Endothelial cell of umbilical vein (primary cell): ENCODE results near the gene IL3. TPM values are rescaled to one million over a fixed set of nuclear protein-coding genes. Genes with fewer than 3 reads are reported as not detected.

Source experiments
- BruUV-seq: library from RNA; stranded (reverse); fragments of 400-500 nt; replicated peaks from 2 replicates; lab custom pipeline; 2021; lab: Mats Ljungman, UMichigan
- CTCF ChIA-PET: fragments of 300-600, 350-600 bp; sonication (Branson Sonifier 250); formaldehyde crosslinking; loops from one replicate; lab custom pipeline; 2021; ENCODE audit warnings: antibody characterized with exemption, inconsistent platforms; lab: Charles Lee
- POLR2A ChIA-PET: fragments of 300-600, 350-600 bp; sonication (Branson Sonifier 250); formaldehyde crosslinking; loops from one replicate; lab custom pipeline; 2021; ENCODE audit warnings: antibody characterized with exemption, inconsistent platforms; lab: Charles Lee
- DNase-seq: peaks from one replicate; pipeline ENCODE4 v3.0.0-alpha.2; 2011; ENCODE audit warnings: low read depth, low spot score
- FAIRE-seq: peaks from 2 replicates; lab custom pipeline; 2011; peaks lifted over from hg19 to GRCh38; lab: Jason Lieb, UNC
- H2AFZ ChIP-seq: 2 replicates; pipeline ENCODE4 v1.6.0; 2012; ENCODE audit warnings: low read depth, low read length, control low read depth, inconsistent platforms
- H3K27ac ChIP-seq: 2 replicates; pipeline ENCODE4 v1.5.1; 2011; ENCODE audit warnings: low read depth, mild to moderate bottlenecking, control low read depth, low read length, moderate library complexity; ENCODE audit not compliant: insufficient read depth
- H3K27me3 ChIP-seq, 2 experiments: 2 replicates each; pipeline versions ENCODE4 v1.6.0 to v1.6.1; 2011; ENCODE audit warnings: low read length in 2 of 2, mixed read lengths in 1 of 2; ENCODE audit not compliant: control insufficient read depth in 2 of 2, insufficient read depth in 2 of 2
- H3K36me3 ChIP-seq, 2 experiments: 2 replicates in 1 of 2; 3 replicates in 1 of 2; pipeline ENCODE4 v1.5.1; 2011; ENCODE audit warnings: low read length in 2 of 2, mild to moderate bottlenecking in 1 of 2, moderate library complexity in 1 of 2; ENCODE audit not compliant: control insufficient read depth in 2 of 2, insufficient read depth in 2 of 2; ENCODE audit errors: extremely low read depth in 1 of 2
- H3K4me1 ChIP-seq: 3 replicates; pipeline ENCODE4 v1.5.1; 2011; ENCODE audit warnings: mild to moderate bottlenecking, low read length; ENCODE audit not compliant: control insufficient read depth, insufficient read depth; ENCODE audit errors: extremely low read depth
- H3K4me2 ChIP-seq: 2 replicates; pipeline ENCODE4 v1.6.1; 2011; ENCODE audit warnings: low read length, control low read depth, mixed read lengths; ENCODE audit not compliant: insufficient read depth
- H3K4me3 ChIP-seq, 3 experiments: fragments of 200-600 bp in 1 of 3; sonication (generic), shearing (Covaris generic) in 1 of 3; replicated peaks in 1 of 3; 2 replicates each; pipeline ENCODE4 v1.5.1; 2011 to 2016; ENCODE audit warnings: control low read depth in 3 of 3, low read length in 3 of 3, mild to moderate bottlenecking in 2 of 3, inconsistent platforms in 1 of 3, low read depth in 1 of 3, moderate library complexity in 1 of 3; ENCODE audit not compliant: insufficient read depth in 1 of 3
- H3K79me2 ChIP-seq: 2 replicates; pipeline ENCODE4 v1.6.0; 2012; ENCODE audit warnings: low read length, inconsistent platforms; ENCODE audit not compliant: control insufficient read depth, insufficient read depth
- H3K9ac ChIP-seq: replicated peaks from 2 replicates; pipeline ENCODE3; 2011; ENCODE audit warnings: low read length, control low read depth; ENCODE audit not compliant: insufficient read depth; ENCODE audit errors: extremely low read depth
- H3K9me1 ChIP-seq: replicated peaks from 3 replicates; pipeline ENCODE4 v1.6.0; 2011; ENCODE audit warnings: mild to moderate bottlenecking, low read length; ENCODE audit not compliant: control insufficient read depth, insufficient read depth; ENCODE audit errors: extremely low read depth
- H3K9me3 ChIP-seq: replicated peaks from 2 replicates; pipeline ENCODE4 v1.5.1; 2012; ENCODE audit warnings: low read length, inconsistent platforms; ENCODE audit not compliant: control insufficient read depth, insufficient read depth
- H4K20me1 ChIP-seq: replicated peaks from 2 replicates; pipeline ENCODE3; 2011; ENCODE audit warnings: mild to moderate bottlenecking, low read length; ENCODE audit not compliant: control insufficient read depth, insufficient read depth; ENCODE audit errors: extremely low read depth
- EZH2 ChIP-seq: IDR thresholded peaks from 2 replicates; pipeline ENCODE4 v1.6.1; 2012; ENCODE audit warnings: borderline replicate concordance, low read depth, mild to moderate bottlenecking, moderate library complexity, low read length, inconsistent platforms; ENCODE audit not compliant: severe bottlenecking
- FOS ChIP-seq: IDR thresholded peaks from 2 replicates; pipeline ENCODE4 v1.6.1; 2011; ENCODE audit warnings: mild to moderate bottlenecking, low read length, moderate library complexity, borderline replicate concordance; ENCODE audit not compliant: insufficient read depth
- GATA2 ChIP-seq: IDR thresholded peaks from 2 replicates; pipeline ENCODE4 v1.7.0; 2011; ENCODE audit warnings: low read depth, mild to moderate bottlenecking, moderate library complexity, mixed read lengths, low read length; ENCODE audit not compliant: insufficient read length, insufficient read depth
- JUN ChIP-seq: IDR thresholded peaks from 2 replicates; pipeline ENCODE4 v1.6.1; 2011; ENCODE audit warnings: borderline replicate concordance, low read depth; ENCODE audit not compliant: insufficient read length, insufficient read depth
- MYC ChIP-seq: IDR thresholded peaks from one replicate; pipeline ENCODE4 v1.6.1; 2011; ENCODE audit warnings: mild to moderate bottlenecking, low read depth, low read length
- POLR2A ChIP-seq: IDR thresholded peaks from 2 replicates; pipeline ENCODE4 v1.6.1; 2012; ENCODE audit warnings: low read depth, mild to moderate bottlenecking, control low read depth, low read length
- POLR2AphosphoS5 ChIP-seq: IDR thresholded peaks from 2 replicates; pipeline ENCODE4 v1.6.1; 2012; ENCODE audit warnings: low read depth, mild to moderate bottlenecking, control low read depth, low read length, moderate library complexity; ENCODE audit not compliant: insufficient read depth
- dilution Hi-C: fragments of 300-500 bp; cut with MboI; formaldehyde crosslinking; loops from one replicate; pipeline ENCODE4 v1.15.0; 2019; ENCODE audit warnings: low sequenced_read_pairs; ENCODE audit not compliant: extremely low pct_ligation_motif_present
- intact Hi-C: fragments of 100-400 bp; cut with micrococcal nuclease; formaldehyde crosslinking; loops from one replicate; pipeline ENCODE4 v1.10.0; 2022
- polyA plus RNA-seq, 4 experiments: library from polyadenylated mRNA; depleted of rRNA in 3 of 4; stranded (reverse) in 3 of 4; unstranded in 1 of 4; fragments of >200 nt; gene quantifications; 2 replicates each; pipeline versions ENCODE4 v1.2.1 to v1.2.3, GENCODE V29; 2011 to 2012; ENCODE audit warnings: missing spikeins in 1 of 4
- total RNA-seq: library from RNA; stranded (reverse); gene quantifications from 2 replicates; pipeline ENCODE4 v1.2.3, GENCODE V29; 2021
- TF ChIP-seq, protein P1 (sequence below): IDR thresholded peaks from 2 replicates; pipeline ENCODE4 v1.6.1; 2011; ENCODE audit not compliant: insufficient read depth, insufficient read length
- TF ChIP-seq, protein P2 (sequence below), 2 donors: IDR thresholded peaks; 1 replicate in 1 of 2; 2 replicates in 1 of 2; pipeline ENCODE4 v1.5.1; 2011; ENCODE audit warnings: low read length in 2 of 2, mild to moderate bottlenecking in 2 of 2, moderate library complexity in 2 of 2, control low read depth in 1 of 2, inconsistent platforms in 1 of 2, low read depth in 1 of 2; ENCODE audit not compliant: insufficient read depth in 1 of 2; ENCODE audit errors: extremely low read depth in 1 of 2

Gene IL3
- total and polyA plus RNA-seq, 2 donors (not counting 3 experiments of a cell fraction or from before 2014, with no cell fraction given): not detected

- Histone ChIP-seq H3K4me2 (no peak overlapping the region), H3K79me2 (no peaks in the 10 kb centered on the region), H3K27me3 (peaks cover 3 to 9% of the 10 kb centered on the region in 2 experiments), H3K27ac (no peak overlapping the region), H3K4me3 (no peak overlapping the region), H4K20me1 (no peaks in the 10 kb centered on the region), H3K9me3 (no peaks in the 10 kb centered on the region), H3K4me1 (no peaks in the 10 kb centered on the region), H2AFZ (no peak overlapping the region), H3K9ac (no peak overlapping the region), H3K9me1 (no peaks in the 10 kb centered on the region), H3K36me3 (no peaks in the 10 kb centered on the region)
- dilution Hi-C loops: no loop called here
- intact Hi-C loops: no loop called here
- DNase-seq (no peak), FAIRE-seq (no peak)
- ChIA-PET CTCF (interaction anchor here (1.6 kb wide), 1 partner anchor 19 kb away, joined by 5 read pairs; no protein-coding TSS in a partner anchor), POLR2A (no interaction called here)
- BruUV-seq: no TSS peak
- TF ChIP-seq EZH2: no peak
- TF ChIP-seq POLR2AphosphoS5: no peak
- TF ChIP-seq, protein P1, sequence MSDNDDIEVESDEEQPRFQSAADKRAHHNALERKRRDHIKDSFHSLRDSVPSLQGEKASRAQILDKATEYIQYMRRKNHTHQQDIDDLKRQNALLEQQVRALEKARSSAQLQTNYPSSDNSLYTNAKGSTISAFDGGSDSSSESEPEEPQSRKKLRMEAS: no peak
- TF ChIP-seq, protein P2, sequence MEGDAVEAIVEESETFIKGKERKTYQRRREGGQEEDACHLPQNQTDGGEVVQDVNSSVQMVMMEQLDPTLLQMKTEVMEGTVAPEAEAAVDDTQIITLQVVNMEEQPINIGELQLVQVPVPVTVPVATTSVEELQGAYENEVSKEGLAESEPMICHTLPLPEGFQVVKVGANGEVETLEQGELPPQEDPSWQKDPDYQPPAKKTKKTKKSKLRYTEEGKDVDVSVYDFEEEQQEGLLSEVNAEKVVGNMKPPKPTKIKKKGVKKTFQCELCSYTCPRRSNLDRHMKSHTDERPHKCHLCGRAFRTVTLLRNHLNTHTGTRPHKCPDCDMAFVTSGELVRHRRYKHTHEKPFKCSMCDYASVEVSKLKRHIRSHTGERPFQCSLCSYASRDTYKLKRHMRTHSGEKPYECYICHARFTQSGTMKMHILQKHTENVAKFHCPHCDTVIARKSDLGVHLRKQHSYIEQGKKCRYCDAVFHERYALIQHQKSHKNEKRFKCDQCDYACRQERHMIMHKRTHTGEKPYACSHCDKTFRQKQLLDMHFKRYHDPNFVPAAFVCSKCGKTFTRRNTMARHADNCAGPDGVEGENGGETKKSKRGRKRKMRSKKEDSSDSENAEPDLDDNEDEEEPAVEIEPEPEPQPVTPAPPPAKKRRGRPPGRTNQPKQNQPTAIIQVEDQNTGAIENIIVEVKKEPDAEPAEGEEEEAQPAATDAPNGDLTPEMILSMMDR (IDR thresholded peaks at IDR 0.05; ENCODE audit: extremely low read depth in 1 of 2, insufficient read depth in 1 of 2, low read depth in 1 of 2, low read length in 2 of 2): no peak
- TF ChIP-seq FOS: no peak
- no peak for TF ChIP-seq MYC
- TF ChIP-seq POLR2A: no peak
- TF ChIP-seq GATA2: no peak
- no peak for TF ChIP-seq JUN
These were observed 33.4 kb upstream of the IL3 start for GRCh38 chr5:132027027-132027426.
